HG03439 (cell line): ENCODE measurements around the gene SHISA6.

Experiments used
- ATAC-seq: cut with Tn5 transposase; IDR thresholded peaks from one replicate; pipeline ENCODE4 v1.9.1; 2021; ENCODE audit warnings: mild to moderate bottlenecking, moderate library complexity; ENCODE audit not compliant: unreplicated experiment

Gene SHISA6

GRCh38 chr17:11438673-11439072 is 197.7 kb downstream of the SHISA6 start:
- ATAC-seq: no peak

- no peak for ATAC-seq
These were observed 200.0 kb downstream of the SHISA6 start for GRCh38 chr17:11441004-11441403.

- no peak for ATAC-seq
These were observed 205.3 kb downstream of the SHISA6 start for GRCh38 chr17:11446316-11446715.

GRCh38 chr17:11454096-11454495 is 213.1 kb downstream of the SHISA6 start:
- no peak for ATAC-seq

- no peak for ATAC-seq
These were observed 217.3 kb downstream of the SHISA6 start for GRCh38 chr17:11458279-11458678.

- ATAC-seq: no peak
These were observed 218.9 kb downstream of the SHISA6 start for GRCh38 chr17:11459861-11460331.

- no peak for ATAC-seq
These were observed 221.1 kb downstream of the SHISA6 start for GRCh38 chr17:11461993-11462548.

- no peak for ATAC-seq
These were observed 226.6 kb downstream of the SHISA6 start for GRCh38 chr17:11467639-11468038.

- ATAC-seq: no peak
These were observed 244.5 kb downstream of the SHISA6 start for GRCh38 chr17:11485336-11486100.

- no peak for ATAC-seq
These were observed 245.3 kb downstream of the SHISA6 start for GRCh38 chr17:11486101-11486867.

- ATAC-seq: no peak
These were observed 245.9 kb downstream of the SHISA6 start for GRCh38 chr17:11486868-11487310.

GRCh38 chr17:11487469-11487868 is 246.5 kb downstream of the SHISA6 start:
- ATAC-seq: no peak

- ATAC-seq: no peak
These were observed 247.4 kb downstream of the SHISA6 start for GRCh38 chr17:11488407-11488806.

- ATAC-seq: no peak
These were observed 249.2 kb downstream of the SHISA6 start for GRCh38 chr17:11490171-11490755.

- ATAC-seq: no peak
These were observed 251.5 kb downstream of the SHISA6 start for GRCh38 chr17:11492511-11492910.

- no peak for ATAC-seq
These were observed 252.9 kb downstream of the SHISA6 start for GRCh38 chr17:11493936-11494335.

GRCh38 chr17:11495613-11496012 is 254.6 kb downstream of the SHISA6 start:
- no peak for ATAC-seq

GRCh38 chr17:11499881-11500280 is 258.9 kb downstream of the SHISA6 start:
- no peak for ATAC-seq

GRCh38 chr17:11503308-11504035 is 262.5 kb downstream of the SHISA6 start:
- ATAC-seq: no peak

GRCh38 chr17:11506635-11507034 is 265.6 kb downstream of the SHISA6 start:
- no peak for ATAC-seq

- ATAC-seq: no peak
These were observed 270.7 kb downstream of the SHISA6 start for GRCh38 chr17:11511696-11512095.
